OCI-LY1 (cell line): Measurements from ENCODE around the gene LMBRD2.

Experiments
- H2AFZ ChIP-seq: fragments of 200-600 bp; sonication (generic), shearing (Covaris generic); 2 replicates; pipeline ENCODE4 v1.6.0; 2014; ENCODE audit warnings: antibody characterized with exemption, mild to moderate bottlenecking, low read length
- H3F3A ChIP-seq: fragments of 200-600 bp; sonication (generic), shearing (Covaris generic); 2 replicates; pipeline ENCODE4 v1.6.0; 2014; ENCODE audit warnings: mild to moderate bottlenecking, antibody characterized with exemption, low read length, moderate library complexity; ENCODE audit not compliant: insufficient read depth
- H3K27ac ChIP-seq: fragments of 200-600 bp; sonication (generic); 2 replicates; pipeline ENCODE4 v1.5.1; 2014; ENCODE audit warnings: low read length, mixed run types, mild to moderate bottlenecking, low read depth; ENCODE audit not compliant: poor library complexity, severe bottlenecking
- H3K27me3 ChIP-seq: fragments of 200-600 bp; sonication (generic); 2 replicates; pipeline ENCODE4 v1.6.0; 2014; ENCODE audit warnings: antibody characterized with exemption, mild to moderate bottlenecking, low read length, moderate library complexity; ENCODE audit not compliant: insufficient read depth
- H3K36me3 ChIP-seq: fragments of 200-600 bp; sonication (generic); 2 replicates; pipeline ENCODE4 v1.6.1; 2014; ENCODE audit warnings: mild to moderate bottlenecking, antibody characterized with exemption, low read length, moderate library complexity, mixed read lengths; ENCODE audit not compliant: insufficient read depth
- H3K4me1 ChIP-seq: fragments of 200-600 bp; sonication (generic); 2 replicates; pipeline ENCODE4 v1.5.1; 2014; ENCODE audit warnings: mild to moderate bottlenecking, low read length, moderate library complexity; ENCODE audit not compliant: insufficient read depth, severe bottlenecking
- H3K4me2 ChIP-seq: fragments of 200-600 bp; sonication (generic), shearing (Covaris generic); 2 replicates; pipeline ENCODE4 v1.6.1; 2014; ENCODE audit warnings: low read length
- H3K4me3 ChIP-seq: fragments of 200-600 bp; sonication (generic); 2 replicates; pipeline ENCODE4 v1.5.1; 2014; ENCODE audit warnings: low read length, low read depth, mild to moderate bottlenecking, mixed read lengths; ENCODE audit not compliant: poor library complexity, severe bottlenecking
- H3K79me2 ChIP-seq: fragments of 200-600 bp; shearing (Covaris generic); 2 replicates; pipeline ENCODE4 v1.6.1; 2016; ENCODE audit warnings: mixed run types, low read length, mixed read lengths; ENCODE audit not compliant: insufficient read depth
- H3K9ac ChIP-seq: fragments of 200-600 bp; sonication (generic), shearing (Covaris generic); 2 replicates; pipeline ENCODE4 v1.6.1; 2014; ENCODE audit warnings: mild to moderate bottlenecking, low read length, mixed read lengths
- H3K9me2 ChIP-seq: fragments of 200-600 bp; sonication (generic), shearing (Covaris generic); 2 replicates; pipeline ENCODE4 v1.6.1; 2014; ENCODE audit warnings: low read depth, mild to moderate bottlenecking, low read length, mixed read lengths
- H3K9me3 ChIP-seq: fragments of 200-600 bp; shearing (Covaris generic); 2 replicates; pipeline ENCODE4 v1.6.1; 2014; ENCODE audit warnings: low read length, mixed read lengths
- H4K20me1 ChIP-seq: fragments of 200-600 bp; sonication (generic), shearing (Covaris generic); 2 replicates; pipeline ENCODE4 v1.6.0; 2016; ENCODE audit warnings: mild to moderate bottlenecking, low read length; ENCODE audit not compliant: insufficient read depth
- CTCF ChIP-seq: fragments of 200-600 bp; sonication (generic), shearing (Covaris generic); IDR thresholded peaks from 2 replicates; pipeline ENCODE4 v1.5.1; 2017; ENCODE audit warnings: mild to moderate bottlenecking, antibody characterized with exemption, low read length, moderate library complexity, mixed read lengths
- EZH2 ChIP-seq: fragments of 200-600 bp; sonication (generic), shearing (Covaris generic); IDR thresholded peaks from 2 replicates; pipeline ENCODE4 v1.8.0; 2017; ENCODE audit warnings: borderline replicate concordance, mixed run types, mild to moderate bottlenecking, antibody characterized with exemption, low read length, moderate library complexity, mixed read lengths

LMBRD2 gene

GRCh38 chr5:36155291-36155690 lies 3.6 kb upstream of the LMBRD2 start:
- Histone ChIP-seq H3K27ac (no peak overlapping the region), H3K9me3 (no peaks in the 10 kb centered on the region), H3K4me3 (no peak overlapping the region), H4K20me1 (no peaks in the 10 kb centered on the region), H3K79me2 (peaks cover 33% of the 10 kb centered on the region), H3K36me3 (peaks cover 72% of the 10 kb centered on the region), H3K4me2 (no peak overlapping the region), H3K4me1 (peaks cover 22% of the 10 kb centered on the region), H2AFZ (no peak overlapping the region), H3K9ac (no peak overlapping the region), H3F3A (no peaks in the 10 kb centered on the region), H3K9me2 (no peaks in the 10 kb centered on the region), H3K27me3 (no peaks in the 10 kb centered on the region)
- TF ChIP-seq CTCF (no peak), EZH2 (no peak)

- Histone ChIP-seq H3K9ac (peak overlapping the region; percentile 83; the same call in 1 of the 2 replicates), H3K4me3 (peak overlapping the region; percentile 72), H3K36me3 (peaks cover 56% of the 10 kb centered on the region), H3K9me3 (no peaks in the 10 kb centered on the region), H4K20me1 (no peaks in the 10 kb centered on the region), H3K9me2 (no peaks in the 10 kb centered on the region), H3K79me2 (peaks cover 44% of the 10 kb centered on the region), H3K4me2 (peak overlapping the region; percentile 95), H3K27ac (no peak overlapping the region), H3K4me1 (peaks cover 37% of the 10 kb centered on the region), H3F3A (no peaks in the 10 kb centered on the region), H2AFZ (no peak overlapping the region), H3K27me3 (no peaks in the 10 kb centered on the region)
- TF ChIP-seq CTCF (no peak), EZH2 (no peak)
Observed at GRCh38 chr5:36153726-36154125, 2.0 kb upstream of the LMBRD2 start.

- TF ChIP-seq CTCF (no peak), EZH2 (no peak)
Observed at GRCh38 chr5:36153298-36153677, 1.6 kb upstream of the LMBRD2 start.

More at GRCh38 chr5:36153298-36153677, 1.6 kb upstream of the LMBRD2 start:
- H3K9ac ChIP-seq, result peak overlapping the region; percentile 83
- H3K4me3 ChIP-seq, result peak overlapping the region; percentile 72
- H3K4me2 ChIP-seq, result peak overlapping the region; percentile 95
- H3K4me1 ChIP-seq, result peaks cover 42% of the 10 kb centered on the region
- H3K9me2 ChIP-seq, result no peaks in the 10 kb centered on the region
- H3K79me2 ChIP-seq, result peaks cover 47% of the 10 kb centered on the region
- H3K36me3 ChIP-seq, result peaks cover 51% of the 10 kb centered on the region
- H3K27me3 ChIP-seq, result no peaks in the 10 kb centered on the region
- H2AFZ ChIP-seq, result no peak overlapping the region
- no peaks in the 10 kb centered on the region for H3F3A ChIP-seq
- H3K27ac ChIP-seq, result no peak overlapping the region
- H4K20me1 ChIP-seq, result no peaks in the 10 kb centered on the region
- no peaks in the 10 kb centered on the region for H3K9me3 ChIP-seq
